Brain microvascular endothelial cell (primary cell): ENCODE results near the gene COL16A1.
A peak's percentile ranks its signal among the peaks of the same experiment; 100 is the strongest.

Source experiments
- DNase-seq: peaks from one replicate; pipeline ENCODE4 v3.0.0-alpha.2; 2020
- H3K27ac ChIP-seq: fragments of 250-450 bp; sonication (Bioruptor Pico); 2 replicates; pipeline ENCODE4 v1.5.1; 2020; ENCODE audit warnings: mild to moderate bottlenecking, moderate library complexity
- H3K27me3 ChIP-seq: fragments of 250-450 bp; sonication (Bioruptor Pico); replicated peaks from 2 replicates; pipeline ENCODE4 v1.5.1; 2020; ENCODE audit warnings: mild to moderate bottlenecking
- H3K36me3 ChIP-seq: fragments of 250-450 bp; sonication (Bioruptor Pico); replicated peaks from 2 replicates; pipeline ENCODE4 v1.5.1; 2020; ENCODE audit warnings: mild to moderate bottlenecking
- H3K4me3 ChIP-seq: 2 replicates; pipeline ENCODE4 v1.5.1; 2011; ENCODE audit warnings: low read depth, mild to moderate bottlenecking, control low read depth, low read length, moderate library complexity
- in situ Hi-C: cut with HindIII; loops from 2 replicates; pipeline ENCODE4 v1.10.0; 2017; ENCODE audit warnings: low sequenced_read_pairs, low pct_ligation_motif_present
- TF ChIP-seq, protein P1 (sequence below): IDR thresholded peaks from 2 replicates; pipeline ENCODE4 v1.5.1; 2011; ENCODE audit warnings: low read depth, mild to moderate bottlenecking, moderate library complexity, low read length, control low read depth, inconsistent platforms; ENCODE audit errors: missing control alignments

The COL16A1 gene

DNA sequence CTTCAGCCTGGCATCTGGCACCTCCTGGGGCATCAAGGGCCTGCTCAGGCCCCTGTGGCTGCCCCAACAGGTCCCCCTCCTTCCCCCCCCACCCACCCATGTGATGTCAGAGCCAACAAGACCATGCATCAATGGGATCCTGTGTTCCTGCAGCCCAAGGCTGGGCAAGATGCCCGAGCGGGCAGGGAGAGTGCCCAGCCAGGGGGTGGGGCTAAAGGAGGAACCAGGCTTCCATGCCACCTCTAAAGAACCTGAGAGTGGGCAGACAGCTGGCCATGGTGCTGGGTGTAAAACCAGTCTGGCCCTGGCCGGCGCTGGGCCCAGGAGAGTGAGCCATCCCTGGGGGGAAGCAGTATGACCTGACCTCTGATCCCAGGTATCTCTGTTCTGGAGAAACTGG is 7.6 kb downstream of the COL16A1 start:
- TF ChIP-seq, protein P1, sequence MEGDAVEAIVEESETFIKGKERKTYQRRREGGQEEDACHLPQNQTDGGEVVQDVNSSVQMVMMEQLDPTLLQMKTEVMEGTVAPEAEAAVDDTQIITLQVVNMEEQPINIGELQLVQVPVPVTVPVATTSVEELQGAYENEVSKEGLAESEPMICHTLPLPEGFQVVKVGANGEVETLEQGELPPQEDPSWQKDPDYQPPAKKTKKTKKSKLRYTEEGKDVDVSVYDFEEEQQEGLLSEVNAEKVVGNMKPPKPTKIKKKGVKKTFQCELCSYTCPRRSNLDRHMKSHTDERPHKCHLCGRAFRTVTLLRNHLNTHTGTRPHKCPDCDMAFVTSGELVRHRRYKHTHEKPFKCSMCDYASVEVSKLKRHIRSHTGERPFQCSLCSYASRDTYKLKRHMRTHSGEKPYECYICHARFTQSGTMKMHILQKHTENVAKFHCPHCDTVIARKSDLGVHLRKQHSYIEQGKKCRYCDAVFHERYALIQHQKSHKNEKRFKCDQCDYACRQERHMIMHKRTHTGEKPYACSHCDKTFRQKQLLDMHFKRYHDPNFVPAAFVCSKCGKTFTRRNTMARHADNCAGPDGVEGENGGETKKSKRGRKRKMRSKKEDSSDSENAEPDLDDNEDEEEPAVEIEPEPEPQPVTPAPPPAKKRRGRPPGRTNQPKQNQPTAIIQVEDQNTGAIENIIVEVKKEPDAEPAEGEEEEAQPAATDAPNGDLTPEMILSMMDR: no peak
- no peak overlapping the region for H3K27ac ChIP-seq
- in situ Hi-C loops: no loop called here
- DNase-seq: no peak
- H3K27me3 ChIP-seq: no peaks in the 10 kb centered on the region
- no peaks in the 10 kb centered on the region for H3K36me3 ChIP-seq
- H3K4me3 ChIP-seq: no peak overlapping the region

DNA sequence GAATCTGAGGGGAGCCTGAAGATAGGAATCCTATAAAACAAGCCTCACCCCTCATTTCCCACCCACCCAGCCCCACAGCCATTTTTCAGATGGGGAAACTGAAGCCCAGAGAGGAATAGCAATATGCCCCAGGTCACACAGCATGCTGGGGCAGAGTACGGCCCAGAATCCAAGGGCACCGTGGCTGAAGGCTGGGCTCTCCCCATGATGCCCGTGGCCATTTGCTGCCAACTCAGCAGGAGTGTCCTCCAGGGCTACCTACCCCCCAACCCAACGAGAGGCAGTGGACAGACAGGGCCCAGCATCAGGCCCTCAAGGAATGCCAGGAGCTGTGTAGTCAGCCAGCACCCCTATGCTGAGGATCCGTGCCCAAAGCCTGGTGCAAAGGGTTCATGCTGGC is 8.5 kb downstream of the COL16A1 start:
- no peaks in the 10 kb centered on the region for H3K27me3 ChIP-seq
- no peak overlapping the region for H3K27ac ChIP-seq
- H3K4me3 ChIP-seq: no peak overlapping the region
- in situ Hi-C loops: no loop called here
- TF ChIP-seq, protein P1: no peak
- no peaks in the 10 kb centered on the region for H3K36me3 ChIP-seq
- no peak for DNase-seq

DNA sequence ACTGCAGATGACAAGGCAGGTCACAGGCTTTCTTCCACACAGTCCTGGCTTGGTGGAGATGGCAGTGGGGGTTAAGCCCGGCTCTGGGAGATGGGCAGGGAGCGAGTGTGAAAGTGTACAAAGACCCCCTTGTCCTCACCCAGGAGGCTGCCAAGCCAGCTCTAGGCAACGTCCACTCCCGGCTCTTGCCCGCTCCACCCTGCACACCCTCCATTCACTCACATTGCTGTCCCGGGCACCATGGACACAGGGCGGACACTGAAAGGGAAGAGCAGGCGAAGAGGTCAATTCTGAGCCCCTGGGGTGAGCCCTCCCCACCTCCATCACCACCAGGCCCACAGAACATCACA is 8.9 kb downstream of the COL16A1 start:
- Histone ChIP-seq H3K36me3 (no peaks in the 10 kb centered on the region), H3K27ac (no peak overlapping the region), H3K27me3 (no peaks in the 10 kb centered on the region), H3K4me3 (no peak overlapping the region)
- TF ChIP-seq, protein P1: no peak
- no peak for DNase-seq
- in situ Hi-C loops: no loop called here

DNA sequence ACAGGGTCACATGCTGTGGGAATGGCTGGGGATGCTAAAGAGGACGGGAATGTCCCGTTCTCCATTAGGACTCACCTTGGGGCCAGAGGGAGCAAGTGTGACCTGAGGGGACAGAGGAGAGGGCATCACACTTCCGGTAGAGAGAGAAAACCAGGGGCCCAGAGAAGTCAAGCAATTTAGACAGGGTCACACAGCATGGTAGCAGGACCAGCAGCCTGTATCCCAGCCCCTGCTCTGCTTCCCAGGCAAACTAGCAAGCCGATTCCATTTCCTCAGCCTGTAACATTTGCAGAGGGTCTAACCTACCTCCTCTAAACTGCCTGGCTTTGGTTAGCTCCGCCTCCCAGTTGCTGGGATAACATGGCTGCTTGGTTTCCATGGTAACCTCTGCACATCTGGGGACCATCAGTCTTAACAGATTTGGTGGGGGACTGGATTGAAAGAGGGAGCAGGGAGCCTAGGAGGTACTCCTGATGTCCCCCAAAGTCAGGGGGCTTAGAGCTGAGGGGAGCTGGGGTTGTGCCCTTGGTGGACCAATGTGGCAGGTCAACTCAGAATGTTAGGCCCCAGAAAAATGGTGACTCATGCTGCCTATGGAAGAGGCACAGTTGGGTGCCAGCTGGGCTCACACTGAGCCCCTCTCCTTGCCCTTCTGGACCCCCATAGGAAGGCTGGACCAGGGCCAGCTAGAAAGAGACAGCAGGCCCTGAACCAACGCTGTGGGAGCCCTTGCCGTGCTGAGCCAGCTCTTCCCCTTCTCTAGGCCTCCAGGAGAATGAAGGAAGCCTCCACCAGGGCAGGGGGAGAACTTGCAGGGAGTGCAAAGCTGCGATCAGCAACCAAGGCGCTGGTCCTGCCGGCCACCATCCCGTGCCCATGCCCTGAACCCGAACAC is 9.5 kb downstream of the COL16A1 start:
- in situ Hi-C loops: no loop called here
- TF ChIP-seq, protein P1: no peak
- H3K27me3 ChIP-seq: no peaks in the 10 kb centered on the region
- H3K4me3 ChIP-seq: no peak overlapping the region
- no peak overlapping the region for H3K27ac ChIP-seq
- no peak for DNase-seq
- no peaks in the 10 kb centered on the region for H3K36me3 ChIP-seq

DNA sequence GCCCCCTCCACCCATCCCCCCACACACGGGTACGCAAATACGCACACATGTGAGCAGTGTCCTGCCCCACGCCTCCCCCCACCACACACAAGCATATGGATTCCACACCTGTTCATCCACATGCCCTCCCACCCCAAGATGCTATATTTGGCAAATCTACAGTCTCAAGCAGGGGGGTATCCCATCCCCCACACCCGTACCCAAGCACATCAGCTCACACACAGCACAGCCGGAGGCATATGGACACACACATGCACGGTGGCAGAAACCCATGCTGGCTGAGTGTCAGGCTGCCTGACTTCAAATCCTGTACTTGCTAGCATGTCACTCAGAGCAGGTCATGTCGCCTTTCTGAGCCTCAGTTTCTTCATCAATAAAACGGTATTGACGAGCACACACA is 10.6 kb downstream of the COL16A1 start:
- Histone ChIP-seq H3K27me3 (no peaks in the 10 kb centered on the region), H3K27ac (no peak overlapping the region), H3K36me3 (no peaks in the 10 kb centered on the region), H3K4me3 (no peak overlapping the region)
- DNase-seq: no peak
- in situ Hi-C loops: no loop called here
- TF ChIP-seq, protein P1: no peak

DNA sequence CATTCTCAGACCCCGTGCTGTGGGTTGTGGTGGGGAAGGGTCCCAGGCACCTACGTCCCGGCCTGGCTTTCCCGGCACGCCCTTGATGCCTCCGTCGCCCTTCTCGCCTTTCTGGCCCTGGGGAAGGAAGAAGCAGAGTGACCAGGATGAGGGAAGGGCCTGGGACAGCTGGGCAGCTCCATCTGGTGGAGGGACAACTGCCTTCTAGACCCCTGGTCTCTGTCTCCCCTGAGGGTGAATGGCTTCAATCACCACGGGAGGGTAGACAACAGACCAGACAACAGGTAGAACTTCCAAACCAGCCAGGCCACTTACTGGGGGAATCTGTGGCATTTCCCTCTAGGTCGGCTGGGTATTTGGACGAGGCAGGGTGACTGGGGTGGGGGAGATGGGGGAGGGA is 11.9 kb downstream of the COL16A1 start:
- Histone ChIP-seq H3K36me3 (no peaks in the 10 kb centered on the region), H3K4me3 (no peak overlapping the region), H3K27ac (no peak overlapping the region), H3K27me3 (no peaks in the 10 kb centered on the region)
- DNase-seq: no peak
- in situ Hi-C loops: no loop called here
- TF ChIP-seq, protein P1: peak; percentile 36
